Glutamatergic neuron (in vitro differentiated cells): ENCODE results near the gene TMEM184C. TPM values are rescaled to one million over a fixed set of nuclear protein-coding genes. Genes with fewer than 3 reads are reported as not detected.
A peak's percentile ranks its signal among the peaks of the same experiment; 100 is the strongest.

Source experiments
- DNase-seq: peaks from one replicate; pipeline ENCODE4 v3.0.0; 2022
- H3K27ac Mint-ChIP-seq: one replicate; pipeline ENCODE4 v1.8.0; 2020; ENCODE audit warnings: mild to moderate bottlenecking, mixed read lengths, inconsistent platforms; ENCODE audit not compliant: unreplicated experiment
- H3K27me3 Mint-ChIP-seq: one replicate; pipeline ENCODE4 v1.8.0; 2020; ENCODE audit warnings: mild to moderate bottlenecking, moderate library complexity, mixed read lengths, inconsistent platforms; ENCODE audit not compliant: unreplicated experiment
- H3K36me3 Mint-ChIP-seq: one replicate; pipeline ENCODE4 v1.8.0; 2020; ENCODE audit warnings: mild to moderate bottlenecking, mixed read lengths, inconsistent platforms; ENCODE audit not compliant: unreplicated experiment
- H3K4me1 Mint-ChIP-seq: one replicate; pipeline ENCODE4 v1.8.0; 2020; ENCODE audit warnings: mild to moderate bottlenecking, low read depth, mixed read lengths, inconsistent platforms; ENCODE audit not compliant: unreplicated experiment
- H3K4me3 Mint-ChIP-seq: one replicate; pipeline ENCODE4 v1.8.0; 2020; ENCODE audit warnings: mild to moderate bottlenecking, mixed read lengths, inconsistent platforms; ENCODE audit not compliant: unreplicated experiment
- H3K9me3 Mint-ChIP-seq: one replicate; pipeline ENCODE4 v1.8.0; 2020; ENCODE audit warnings: mild to moderate bottlenecking, moderate library complexity, mixed read lengths, inconsistent platforms; ENCODE audit not compliant: unreplicated experiment
- total RNA-seq: library from RNA; stranded (reverse); fragmentation: NEBNext Ultra II Directional; extraction: Animal tissue kit (Norgen Biotek cat#: 25700); gene quantifications from one replicate; pipeline ENCODE4 v1.2.1, GENCODE V29; 2021; ENCODE audit not compliant: unreplicated experiment
- TF ChIP-seq, protein P1 (sequence below): fragments of 200-600 bp; sonication (generic); IDR thresholded peaks from one replicate; pipeline ENCODE4 v1.5.0; 2021; ENCODE audit not compliant: partially characterized antibody, unreplicated experiment

Gene TMEM184C
- total RNA-seq, 1 donor from 2014 or later: 31.6 TPM

DNA sequence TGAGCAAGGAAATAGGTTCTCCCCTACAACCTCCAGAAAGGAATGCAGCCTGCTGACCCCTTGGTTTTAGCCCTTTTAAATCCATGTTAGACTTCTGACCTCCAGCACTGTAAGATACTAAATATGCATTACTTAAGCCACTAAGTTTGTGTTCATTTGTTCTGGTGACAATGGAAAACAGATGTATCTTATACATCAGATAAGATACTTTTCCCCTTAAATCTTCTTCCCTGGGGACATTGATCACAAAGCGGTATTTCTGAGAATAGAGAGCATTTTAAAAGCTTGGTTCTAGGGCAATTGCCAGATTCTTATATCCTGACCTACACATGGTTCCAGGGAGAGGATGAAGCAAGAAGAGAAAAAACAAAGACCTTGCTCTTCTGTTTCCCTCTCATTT is 6.5 kb upstream of the TMEM184C start:
- TF ChIP-seq, protein P1, sequence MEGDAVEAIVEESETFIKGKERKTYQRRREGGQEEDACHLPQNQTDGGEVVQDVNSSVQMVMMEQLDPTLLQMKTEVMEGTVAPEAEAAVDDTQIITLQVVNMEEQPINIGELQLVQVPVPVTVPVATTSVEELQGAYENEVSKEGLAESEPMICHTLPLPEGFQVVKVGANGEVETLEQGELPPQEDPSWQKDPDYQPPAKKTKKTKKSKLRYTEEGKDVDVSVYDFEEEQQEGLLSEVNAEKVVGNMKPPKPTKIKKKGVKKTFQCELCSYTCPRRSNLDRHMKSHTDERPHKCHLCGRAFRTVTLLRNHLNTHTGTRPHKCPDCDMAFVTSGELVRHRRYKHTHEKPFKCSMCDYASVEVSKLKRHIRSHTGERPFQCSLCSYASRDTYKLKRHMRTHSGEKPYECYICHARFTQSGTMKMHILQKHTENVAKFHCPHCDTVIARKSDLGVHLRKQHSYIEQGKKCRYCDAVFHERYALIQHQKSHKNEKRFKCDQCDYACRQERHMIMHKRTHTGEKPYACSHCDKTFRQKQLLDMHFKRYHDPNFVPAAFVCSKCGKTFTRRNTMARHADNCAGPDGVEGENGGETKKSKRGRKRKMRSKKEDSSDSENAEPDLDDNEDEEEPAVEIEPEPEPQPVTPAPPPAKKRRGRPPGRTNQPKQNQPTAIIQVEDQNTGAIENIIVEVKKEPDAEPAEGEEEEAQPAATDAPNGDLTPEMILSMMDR: no peak
- Mint-ChIP-seq H3K27me3 (peaks cover 2% of the 10 kb centered on the region), H3K4me3 (no peak overlapping the region), H3K36me3 (no peaks in the 10 kb centered on the region), H3K9me3 (no peaks in the 10 kb centered on the region), H3K27ac (no peak overlapping the region), H3K4me1 (peaks cover 2% of the 10 kb centered on the region)
- no peak for DNase-seq

DNA sequence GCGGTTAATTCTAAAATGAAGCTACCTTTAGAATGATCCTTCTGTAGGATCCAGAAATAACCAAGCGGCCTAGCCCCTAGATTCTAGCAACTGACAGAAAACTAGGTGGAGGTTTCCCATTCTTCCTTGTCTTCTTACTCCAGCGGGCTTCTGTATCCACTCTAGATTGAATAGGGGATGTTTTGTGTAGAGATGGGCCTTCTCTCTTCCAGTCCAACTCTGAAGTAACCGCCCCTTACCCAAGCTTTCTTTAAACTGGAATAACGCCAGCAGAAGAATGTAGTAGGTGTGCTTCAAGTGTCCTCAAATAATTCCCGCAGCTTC is 386 bp upstream of the TMEM184C start:
- Mint-ChIP-seq H3K27me3 (peaks cover 4% of the 10 kb centered on the region), H3K27ac (peak overlapping the region; percentile 88), H3K36me3 (no peaks in the 10 kb centered on the region), H3K9me3 (peaks cover 2% of the 10 kb centered on the region), H3K4me1 (peaks cover 13% of the 10 kb centered on the region), H3K4me3 (peak overlapping the region; percentile 95)
- TF ChIP-seq, protein P1: no peak
- DNase-seq: no peak

DNA sequence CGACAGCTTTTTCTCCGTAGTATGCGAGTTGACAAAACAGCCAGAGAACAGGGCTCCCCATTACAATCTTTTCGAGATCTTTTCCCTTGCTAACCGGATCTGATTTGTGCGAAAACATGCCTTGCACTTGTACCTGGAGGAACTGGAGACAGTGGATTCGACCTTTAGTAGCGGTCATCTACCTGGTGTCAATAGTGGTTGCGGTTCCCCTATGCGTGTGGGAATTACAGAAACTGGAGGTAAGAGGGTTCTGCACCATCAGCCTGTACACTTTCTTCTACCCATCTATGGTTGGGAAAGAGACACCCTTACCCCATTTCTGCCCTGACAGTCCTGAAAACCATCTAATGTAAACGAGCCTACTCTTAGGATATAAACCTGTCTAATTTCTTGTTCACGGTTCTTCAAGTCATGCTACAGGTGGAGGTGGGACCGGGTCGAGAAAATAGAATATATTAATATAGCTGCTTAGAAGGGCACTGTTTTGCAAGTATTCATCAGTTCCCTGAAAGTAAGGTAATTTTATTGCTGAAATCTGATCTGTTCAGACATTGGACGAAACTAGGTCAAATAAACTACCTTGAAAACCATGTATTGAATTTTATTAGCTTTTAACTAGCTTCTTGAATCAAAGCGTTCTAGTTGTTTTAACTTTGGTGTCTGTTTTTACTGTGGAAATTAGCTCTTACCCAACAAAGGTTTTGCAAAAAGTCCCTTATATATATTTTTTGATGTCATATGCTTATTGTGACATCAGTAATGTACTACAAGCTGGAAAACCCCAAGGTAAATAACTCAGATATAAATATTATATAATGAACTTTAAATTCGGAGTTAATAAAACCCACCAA is 869 bp downstream of the TMEM184C start:
- Mint-ChIP-seq H3K9me3 (peaks cover 2% of the 10 kb centered on the region), H3K4me3 (peak overlapping the region; percentile 95), H3K36me3 (no peaks in the 10 kb centered on the region), H3K27me3 (peaks cover 4% of the 10 kb centered on the region), H3K4me1 (peaks cover 11% of the 10 kb centered on the region), H3K27ac (peak overlapping the region; percentile 83)
- TF ChIP-seq, protein P1: no peak
- no peak for DNase-seq

DNA sequence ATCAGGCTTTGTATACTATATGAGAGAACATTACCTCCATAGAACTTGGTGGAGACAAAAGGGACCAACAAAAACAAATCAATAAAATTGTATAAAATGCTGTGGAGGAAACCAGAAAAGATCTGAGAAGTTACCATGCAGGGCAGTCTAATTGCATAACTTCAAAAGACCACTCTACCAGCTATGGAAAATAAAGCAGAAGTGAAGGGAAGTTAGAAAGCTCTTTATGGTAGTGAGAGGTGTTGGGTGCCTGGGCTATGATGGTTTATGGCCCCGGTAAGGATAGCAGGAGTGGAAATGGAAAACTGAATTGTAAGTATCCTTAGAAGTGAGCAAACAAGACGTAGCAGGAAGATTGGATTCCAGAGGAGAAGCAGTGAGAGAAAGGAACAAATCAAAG is 3.1 kb downstream of the TMEM184C start:
- Mint-ChIP-seq H3K27me3 (peaks cover 4% of the 10 kb centered on the region), H3K27ac (no peak overlapping the region), H3K9me3 (peaks cover 2% of the 10 kb centered on the region), H3K4me1 (peaks cover 11% of the 10 kb centered on the region), H3K36me3 (no peaks in the 10 kb centered on the region), H3K4me3 (peak overlapping the region; percentile 30)
- TF ChIP-seq, protein P1: no peak
- DNase-seq: no peak

DNA sequence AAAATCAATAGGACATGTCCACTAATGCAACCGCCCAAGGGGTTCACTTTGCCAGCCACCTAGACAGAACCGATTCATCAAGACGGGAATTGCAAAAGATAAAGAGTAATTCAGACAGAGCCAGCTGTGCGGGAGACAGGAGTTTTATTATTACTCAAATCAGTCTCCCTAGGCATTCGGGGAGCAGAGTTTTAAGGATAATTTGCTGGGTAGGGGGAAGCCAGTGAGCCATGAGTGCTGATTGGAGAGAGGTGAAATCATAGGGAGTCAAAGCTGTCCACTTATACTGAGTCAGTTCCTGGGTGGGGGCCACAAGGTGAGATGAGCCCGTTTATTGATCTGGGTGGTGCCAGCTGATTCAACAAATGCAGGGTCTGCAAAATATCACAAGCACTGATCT is 8.5 kb downstream of the TMEM184C start:
- H3K4me3 Mint-ChIP-seq: no peak overlapping the region
- TF ChIP-seq, protein P1: no peak
- H3K27me3 Mint-ChIP-seq: no peaks in the 10 kb centered on the region
- peaks cover 6% of the 10 kb centered on the region for H3K4me1 Mint-ChIP-seq
- DNase-seq: no peak
- H3K9me3 Mint-ChIP-seq: no peaks in the 10 kb centered on the region
- H3K36me3 Mint-ChIP-seq: no peaks in the 10 kb centered on the region
- no peak overlapping the region for H3K27ac Mint-ChIP-seq
